ENCODE measurements around the gene CD7. TPM values are rescaled to one million over a fixed set of nuclear protein-coding genes. Genes with fewer than 3 reads are reported as not detected.

Gene CD7
- total RNA-seq, 2 donors from 2014 or later: 2.8 TPM; not detected in 1

GRCh38 chr17:82311971-82312370 is 5.4 kb downstream of the CD7 start:
- 95% methylated on average over 13 of the region's 13 CpGs for WGBS
- intact Hi-C loops (cut with DNase I): no loop called here
- no peaks in the 10 kb centered on the region for H3K9me3 ChIP-seq
- no peak overlapping the region for H3K27ac ChIP-seq
- no peaks in the 10 kb centered on the region for H3K4me1 ChIP-seq (replicated peaks)
- peaks cover 2% of the 10 kb centered on the region for H3K27me3 ChIP-seq (replicated peaks; ENCODE audit: insufficient read depth)
- TF ChIP-seq POLR2A (IDR thresholded peaks at IDR 0.05) (no peak), CTCF (IDR thresholded peaks at IDR 0.05) (no peak), POLR2AphosphoS5 (IDR thresholded peaks at IDR 0.05) (no peak)
- DNase-seq (ENCODE audit: low spot score): no peak
- H3K4me3 ChIP-seq: no peak overlapping the region
- H3K36me3 ChIP-seq: no peaks in the 10 kb centered on the region

- H3K9me3 ChIP-seq: no peaks in the 10 kb centered on the region
- H3K4me1 ChIP-seq (replicated peaks): no peaks in the 10 kb centered on the region
- TF ChIP-seq POLR2A (IDR thresholded peaks at IDR 0.05) (no peak), CTCF (IDR thresholded peaks at IDR 0.05) (no peak), POLR2AphosphoS5 (IDR thresholded peaks at IDR 0.05) (no peak)
- no peaks in the 10 kb centered on the region for H3K36me3 ChIP-seq
- intact Hi-C loops (cut with DNase I): no loop called here
- H3K27me3 ChIP-seq (replicated peaks; ENCODE audit: insufficient read depth): peaks cover 2% of the 10 kb centered on the region
- WGBS: 83% methylated on average over 21 of the region's 21 CpGs
- H3K27ac ChIP-seq: no peak overlapping the region
- DNase-seq (ENCODE audit: low spot score): no peak
- no peak overlapping the region for H3K4me3 ChIP-seq
These were observed 6.5 kb downstream of the CD7 start for GRCh38 chr17:82310877-82311276.

- TF ChIP-seq POLR2AphosphoS5 (IDR thresholded peaks at IDR 0.05) (no peak), POLR2A (IDR thresholded peaks at IDR 0.05) (no peak), CTCF (IDR thresholded peaks at IDR 0.05) (no peak)
- Histone ChIP-seq H3K4me3 (no peak overlapping the region), H3K4me1 (replicated peaks) (no peaks in the 10 kb centered on the region), H3K9me3 (no peaks in the 10 kb centered on the region), H3K36me3 (no peaks in the 10 kb centered on the region), H3K27ac (no peak overlapping the region), H3K27me3 (replicated peaks; ENCODE audit: insufficient read depth) (no peaks in the 10 kb centered on the region)
- 73% methylated on average over 27 of the region's 27 CpGs for WGBS
- intact Hi-C loops (cut with DNase I): no loop called here
- DNase-seq (ENCODE audit: low spot score): no peak
These were observed 7.5 kb downstream of the CD7 start for GRCh38 chr17:82309656-82310570.

GRCh38 chr17:82305727-82306300 is 11.6 kb downstream of the CD7 start:
- Histone ChIP-seq H3K27me3 (replicated peaks; ENCODE audit: insufficient read depth) (no peaks in the 10 kb centered on the region), H3K27ac (no peak overlapping the region), H3K4me1 (replicated peaks) (no peaks in the 10 kb centered on the region), H3K36me3 (no peaks in the 10 kb centered on the region), H3K9me3 (no peaks in the 10 kb centered on the region), H3K4me3 (no peak overlapping the region)
- 76% methylated on average over 20 of the region's 20 CpGs for WGBS
- DNase-seq (ENCODE audit: low spot score): no peak
- TF ChIP-seq POLR2A (IDR thresholded peaks at IDR 0.05): no peak
- TF ChIP-seq CTCF (IDR thresholded peaks at IDR 0.05): no peak
- TF ChIP-seq POLR2AphosphoS5 (IDR thresholded peaks at IDR 0.05): no peak
- intact Hi-C loops (cut with DNase I): no loop called here
